Measurements from ENCODE around the gene L1TD1. TPM values are rescaled to one million over a fixed set of nuclear protein-coding genes. Genes with fewer than 3 reads are reported as not detected.

L1TD1 gene
- total and polyA plus RNA-seq, 10 donors, result 0.72 to 3.5 (median 1.3) TPM

DNA sequence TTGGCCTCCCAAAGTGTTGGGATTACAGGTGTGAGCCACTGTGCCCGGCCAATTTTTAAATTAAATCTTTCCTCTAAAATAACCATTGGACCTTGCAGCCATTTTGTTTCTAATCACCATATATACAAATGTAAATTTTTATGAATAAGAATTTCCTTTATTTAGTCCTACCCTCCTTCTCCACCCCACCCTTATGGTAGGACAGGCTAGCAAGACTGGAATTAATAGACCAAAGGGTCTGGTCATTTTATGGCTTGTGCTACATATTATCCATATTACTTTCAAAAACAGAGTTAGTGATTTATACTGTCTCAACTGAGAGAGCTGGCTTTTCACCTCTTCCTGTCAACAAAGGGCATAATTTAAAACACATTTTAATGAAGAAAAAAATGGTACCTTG, 26.5 kb downstream of the L1TD1 start:
- intact Hi-C loops (cut with DNase I; ENCODE audit: low total_unique reads), result no loop called here
- no peak overlapping the region for H3K4me3 ChIP-seq
- H3K27me3 ChIP-seq (replicated peaks in 1 of 7), result no peaks in the 10 kb centered on the region
- no peak overlapping the region for H3K27ac ChIP-seq
- WGBS, 5 donors, result 91 to 100% (median 95%) methylated on average over 1 of the region's 1 CpG
- TF ChIP-seq, protein P1, sequence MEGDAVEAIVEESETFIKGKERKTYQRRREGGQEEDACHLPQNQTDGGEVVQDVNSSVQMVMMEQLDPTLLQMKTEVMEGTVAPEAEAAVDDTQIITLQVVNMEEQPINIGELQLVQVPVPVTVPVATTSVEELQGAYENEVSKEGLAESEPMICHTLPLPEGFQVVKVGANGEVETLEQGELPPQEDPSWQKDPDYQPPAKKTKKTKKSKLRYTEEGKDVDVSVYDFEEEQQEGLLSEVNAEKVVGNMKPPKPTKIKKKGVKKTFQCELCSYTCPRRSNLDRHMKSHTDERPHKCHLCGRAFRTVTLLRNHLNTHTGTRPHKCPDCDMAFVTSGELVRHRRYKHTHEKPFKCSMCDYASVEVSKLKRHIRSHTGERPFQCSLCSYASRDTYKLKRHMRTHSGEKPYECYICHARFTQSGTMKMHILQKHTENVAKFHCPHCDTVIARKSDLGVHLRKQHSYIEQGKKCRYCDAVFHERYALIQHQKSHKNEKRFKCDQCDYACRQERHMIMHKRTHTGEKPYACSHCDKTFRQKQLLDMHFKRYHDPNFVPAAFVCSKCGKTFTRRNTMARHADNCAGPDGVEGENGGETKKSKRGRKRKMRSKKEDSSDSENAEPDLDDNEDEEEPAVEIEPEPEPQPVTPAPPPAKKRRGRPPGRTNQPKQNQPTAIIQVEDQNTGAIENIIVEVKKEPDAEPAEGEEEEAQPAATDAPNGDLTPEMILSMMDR (IDR thresholded peaks at IDR 0.05 in 8 of 11, conservative IDR thresholded peaks at IDR 0.05 in 3 of 11), result no peak
- TF ChIP-seq POLR2A (IDR thresholded peaks at IDR 0.05) (no peak), POLR2AphosphoS5 (IDR thresholded peaks at IDR 0.05) (no peak)
- no peaks in the 10 kb centered on the region for H3K4me1 ChIP-seq
- H3K9me3 ChIP-seq, result no peaks in the 10 kb centered on the region
- no peak for DNase-seq
- no peaks in the 10 kb centered on the region for H3K36me3 ChIP-seq

DNA sequence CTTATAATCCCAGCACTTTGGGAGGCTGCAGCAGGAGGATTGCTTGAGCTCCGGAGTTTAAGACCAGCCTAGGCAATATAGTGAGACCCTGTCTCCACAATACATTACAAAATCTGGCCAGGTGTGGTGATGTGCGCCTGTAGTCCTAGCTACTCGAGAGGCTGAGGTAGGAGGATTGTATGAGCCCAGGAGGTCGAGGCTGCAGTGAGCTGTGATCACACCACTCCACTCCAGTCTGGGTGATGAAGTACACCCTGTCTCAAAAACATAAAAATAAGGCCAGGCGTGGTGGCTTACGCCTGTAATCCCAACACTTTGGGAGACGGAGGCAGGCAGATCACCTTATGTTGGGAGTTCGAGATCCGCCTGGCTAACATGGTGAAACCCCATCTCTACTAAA, 27.7 kb downstream of the L1TD1 start:
- Histone ChIP-seq H3K27ac (no peak overlapping the region), H3K27me3 (replicated peaks in 1 of 7) (no peaks in the 10 kb centered on the region), H3K9me3 (no peaks in the 10 kb centered on the region), H3K4me1 (no peaks in the 10 kb centered on the region), H3K36me3 (no peaks in the 10 kb centered on the region), H3K4me3 (no peak overlapping the region)
- DNase-seq, result no peak
- WGBS, 5 donors, result 71 to 90% (median 88%) methylated on average over 9 of the region's 9 CpGs
- TF ChIP-seq POLR2A (IDR thresholded peaks at IDR 0.05), result no peak
- TF ChIP-seq, protein P1 (IDR thresholded peaks at IDR 0.05 in 8 of 11, conservative IDR thresholded peaks at IDR 0.05 in 3 of 11), result no peak
- no peak for TF ChIP-seq POLR2AphosphoS5 (IDR thresholded peaks at IDR 0.05)
- intact Hi-C loops (cut with DNase I; ENCODE audit: low total_unique reads), result no loop called here

DNA sequence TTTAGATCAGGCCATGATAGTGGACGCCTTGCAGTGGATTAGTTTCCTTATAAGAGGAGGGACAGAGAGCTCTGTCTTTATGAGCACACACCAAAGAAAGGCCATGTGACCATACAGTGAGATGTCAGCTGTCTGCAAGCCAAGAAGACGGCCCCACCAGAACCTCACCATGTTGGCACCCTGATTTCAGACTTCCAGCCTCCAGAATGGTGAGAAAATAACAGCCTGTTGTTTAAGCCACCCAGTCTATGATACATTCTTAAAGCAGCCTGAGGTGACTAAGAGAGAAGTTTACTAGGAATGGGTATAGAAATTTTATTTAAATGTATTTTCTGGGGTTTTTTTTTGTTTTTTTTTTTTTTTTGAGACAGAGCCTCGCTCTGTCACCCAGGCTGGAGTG, 29.5 kb downstream of the L1TD1 start:
- TF ChIP-seq, protein P1 (IDR thresholded peaks at IDR 0.05 in 8 of 11, conservative IDR thresholded peaks at IDR 0.05 in 3 of 11), result no peak
- TF ChIP-seq POLR2A (IDR thresholded peaks at IDR 0.05), result no peak
- TF ChIP-seq POLR2AphosphoS5 (IDR thresholded peaks at IDR 0.05), result no peak
- intact Hi-C loops (cut with DNase I; ENCODE audit: low total_unique reads), result no loop called here

DNA sequence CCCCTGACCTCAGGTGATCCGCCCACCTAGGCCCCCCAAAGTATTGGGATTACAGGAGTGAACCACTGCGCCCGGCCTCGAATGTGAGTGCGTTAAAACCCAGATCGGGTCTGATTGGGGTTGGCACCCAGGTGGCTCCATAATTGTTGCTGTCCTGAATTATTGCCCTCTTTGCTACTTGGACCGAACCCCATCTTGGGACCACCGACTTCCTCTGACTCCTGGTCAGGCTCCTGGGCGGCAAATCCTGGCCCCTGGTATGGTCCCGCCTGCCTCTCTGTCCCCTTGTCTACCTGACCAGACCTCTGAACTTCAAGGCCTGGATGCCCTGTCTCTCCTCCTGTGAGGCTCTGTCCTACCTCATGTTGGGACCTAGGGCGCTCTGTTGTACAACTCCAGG, 32.8 kb downstream of the L1TD1 start:
- Histone ChIP-seq H3K4me1 (no peaks in the 10 kb centered on the region), H3K27me3 (replicated peaks in 1 of 7) (no peaks in the 10 kb centered on the region), H3K9me3 (no peaks in the 10 kb centered on the region), H3K4me3 (no peak overlapping the region), H3K27ac (no peak overlapping the region), H3K36me3 (no peaks in the 10 kb centered on the region)
- TF ChIP-seq POLR2AphosphoS5 (IDR thresholded peaks at IDR 0.05) (no peak), POLR2A (IDR thresholded peaks at IDR 0.05) (no peak)
- TF ChIP-seq, protein P1 (IDR thresholded peaks at IDR 0.05 in 8 of 11, conservative IDR thresholded peaks at IDR 0.05 in 3 of 11), result no peak
- WGBS, 5 donors, result 81 to 88% (median 86%) methylated on average over 11 of the region's 11 CpGs
- no peak for DNase-seq
- intact Hi-C loops (cut with DNase I; ENCODE audit: low total_unique reads), result no loop called here

More for the DNA sequence above, 29.5 kb downstream of the L1TD1 start:
- Histone ChIP-seq H3K4me3 (no peak overlapping the region), H3K27ac (no peak overlapping the region), H3K27me3 (replicated peaks in 1 of 7) (no peaks in the 10 kb centered on the region), H3K4me1 (no peaks in the 10 kb centered on the region), H3K36me3 (no peaks in the 10 kb centered on the region), H3K9me3 (no peaks in the 10 kb centered on the region)
- WGBS, 5 donors, result 41 to 57% (median 47%) methylated on average over 2 to 3 of the region's 3 CpGs
- no peak for DNase-seq

Data from spleen (tissue), 11 donors.